GM18499 (cell line): ENCODE results near the gene VSTM1.
"Not testable (repeated sequence)": the region's sequence is repeated elsewhere in the genome, so short reads cannot be mapped to it uniquely, and the experiment has no call there.

Experiments
- ATAC-seq: cut with Tn5 transposase; IDR thresholded peaks from one replicate; pipeline ENCODE4 v1.9.1; 2021; ENCODE audit warnings: moderate number of reproducible peaks; ENCODE audit not compliant: insufficient read depth, unreplicated experiment

The VSTM1 gene, protein sequence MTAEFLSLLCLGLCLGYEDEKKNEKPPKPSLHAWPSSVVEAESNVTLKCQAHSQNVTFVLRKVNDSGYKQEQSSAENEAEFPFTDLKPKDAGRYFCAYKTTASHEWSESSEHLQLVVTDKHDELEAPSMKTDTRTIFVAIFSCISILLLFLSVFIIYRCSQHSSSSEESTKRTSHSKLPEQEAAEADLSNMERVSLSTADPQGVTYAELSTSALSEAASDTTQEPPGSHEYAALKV

DNA sequence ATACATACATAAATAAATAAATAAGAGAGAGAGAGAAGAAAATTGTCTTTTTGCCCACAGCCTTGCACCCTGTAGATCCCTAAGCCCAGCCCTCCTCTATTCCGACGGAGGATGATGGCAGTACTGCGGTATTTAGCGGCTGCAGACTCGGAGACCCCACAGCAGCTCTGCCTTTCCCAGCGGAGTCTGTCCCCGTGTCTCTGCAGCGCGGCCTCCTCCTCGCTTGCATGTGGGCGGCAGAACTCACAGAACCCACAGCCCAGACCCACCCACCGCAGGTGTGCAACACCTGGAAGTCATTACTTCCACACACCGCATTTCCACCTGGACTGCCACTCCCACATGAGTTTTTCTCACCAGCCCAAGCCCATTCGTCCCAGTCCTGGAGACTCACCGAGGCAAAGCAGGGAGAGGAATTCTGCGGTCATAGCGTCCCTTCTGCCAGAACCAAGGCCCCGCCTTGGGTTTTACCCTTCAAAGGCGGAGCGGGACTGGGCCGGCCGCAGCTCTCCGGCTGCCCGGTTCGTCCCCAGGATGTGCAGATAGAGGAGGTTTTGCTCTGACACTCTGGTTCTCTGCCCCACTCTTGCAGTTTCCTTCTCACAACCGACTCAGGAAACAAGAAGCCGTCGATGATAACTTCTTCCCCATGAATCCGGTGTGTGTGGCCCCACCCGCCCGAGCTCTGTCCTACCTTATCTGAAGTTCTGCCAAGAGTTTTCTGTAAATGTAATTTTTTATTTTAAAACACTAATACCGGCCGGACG is at the start of gene VSTM1:
VSTM1 (minus strand) TSS at position 548 of the 767 bp plus-strand sequence; CDS start at position 428, 120 bp downstream.
- ATAC-seq: no peak

DNA sequence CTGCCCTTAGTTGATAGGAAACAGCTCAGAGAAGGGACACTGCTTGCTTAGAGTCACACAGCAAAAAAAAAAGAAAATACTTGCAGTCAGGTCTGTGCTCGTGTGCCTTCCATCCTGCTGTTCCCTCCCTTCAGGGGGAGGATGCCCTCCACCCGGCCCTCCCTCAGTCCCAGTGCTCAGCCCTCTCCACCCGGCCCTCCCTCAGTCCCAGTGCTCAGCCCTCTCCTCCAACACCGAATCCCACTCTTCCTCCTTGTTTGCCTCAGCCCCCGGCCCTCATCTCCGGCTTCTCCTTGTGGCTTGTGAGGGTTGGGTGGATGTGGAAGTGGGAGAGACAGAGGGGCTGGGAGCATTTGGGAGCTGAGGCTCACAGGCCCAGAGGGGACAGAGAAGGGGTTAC is 46.0 kb upstream of the VSTM1 start:
- no peak for ATAC-seq

DNA sequence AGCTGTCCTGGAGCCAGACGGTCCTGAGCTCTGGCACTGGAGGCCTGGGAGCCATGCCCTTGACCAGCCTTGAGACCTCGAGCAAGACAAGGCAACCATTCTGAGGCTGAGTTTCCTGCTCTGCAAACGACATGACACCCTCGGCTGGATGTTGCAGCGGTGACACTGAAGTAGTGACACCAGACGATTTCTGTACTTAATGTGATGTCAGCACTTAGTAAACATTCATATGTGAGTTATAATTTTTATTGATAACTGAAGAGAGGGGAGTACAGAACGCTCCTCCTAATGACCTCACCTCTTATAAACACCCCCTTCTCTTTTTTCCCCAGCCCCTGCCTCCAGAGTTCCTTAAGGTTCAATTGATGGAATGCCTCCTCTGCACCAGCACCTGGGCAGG is 44.8 kb upstream of the VSTM1 start:
- no peak for ATAC-seq

DNA sequence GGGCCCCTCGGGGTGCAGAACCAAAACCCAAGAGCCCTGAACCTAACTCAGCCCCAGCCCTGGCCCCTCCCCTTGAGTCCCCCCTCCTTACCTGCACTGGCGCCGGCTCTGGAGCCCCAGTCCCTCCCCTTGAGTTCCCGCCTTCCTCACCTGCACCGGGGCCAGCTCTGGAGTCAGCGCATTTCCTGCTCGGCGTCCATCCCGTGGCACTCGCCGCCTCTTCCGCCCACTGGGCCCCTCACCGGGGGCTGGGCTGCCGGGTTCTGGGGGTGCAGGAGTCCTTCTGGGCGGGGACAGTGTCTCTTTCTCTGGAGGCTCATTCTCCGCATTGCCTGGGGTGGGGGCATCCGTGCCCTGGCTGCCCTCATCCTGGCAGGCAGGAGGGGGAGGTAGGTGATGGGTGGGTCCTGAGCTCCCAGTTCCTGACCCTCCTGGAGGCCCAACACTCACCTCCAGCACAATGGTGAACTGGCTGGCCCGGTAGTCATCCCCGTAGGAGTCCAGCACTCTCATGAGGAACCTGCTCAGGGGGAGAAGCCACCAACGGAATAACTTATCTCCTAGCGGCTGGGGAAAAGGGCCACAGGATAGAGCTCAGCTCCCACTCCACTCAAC is 44.3 kb upstream of the VSTM1 start:
- no peak for ATAC-seq

DNA sequence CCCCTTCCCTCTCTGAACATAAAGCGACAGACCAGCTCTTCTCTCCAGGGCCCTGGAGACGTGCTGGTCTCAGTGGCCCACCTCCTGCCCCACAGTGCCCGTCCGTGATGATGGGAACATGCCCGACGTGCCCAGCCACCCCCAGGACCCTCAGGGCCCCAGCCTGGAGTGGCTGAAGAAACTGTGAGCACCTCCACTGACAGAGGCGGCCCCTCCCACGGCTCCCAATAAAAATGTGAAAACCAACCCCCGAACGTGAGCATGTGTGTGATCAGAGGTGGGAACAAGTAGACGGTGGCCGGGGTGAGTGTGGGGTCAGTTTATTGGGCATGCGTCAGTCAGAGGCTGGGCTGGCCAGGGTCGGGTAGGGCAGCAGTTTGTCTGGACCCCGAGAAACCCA is 43.0 kb upstream of the VSTM1 start:
- ATAC-seq: no peak

DNA sequence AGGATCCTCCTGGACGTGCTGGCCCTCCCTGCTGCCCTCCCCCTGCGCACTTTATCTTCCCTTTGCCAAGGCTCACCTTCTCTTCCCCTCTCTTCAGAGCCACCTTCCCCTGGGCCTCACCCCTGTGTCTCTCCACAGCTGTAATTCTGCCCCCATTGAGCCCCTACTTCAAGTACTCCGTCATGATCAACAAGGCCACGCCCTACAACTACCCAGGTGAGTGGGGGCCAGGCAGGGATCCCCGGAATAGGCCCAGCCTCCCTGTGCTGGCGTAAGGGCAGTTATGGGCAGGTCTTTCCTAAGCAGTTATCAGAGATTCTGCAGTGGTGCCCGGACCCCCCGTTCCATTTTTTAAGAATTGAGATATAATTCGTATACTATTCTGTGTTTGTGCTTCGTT is 42.1 kb upstream of the VSTM1 start:
- ATAC-seq: no peak

DNA sequence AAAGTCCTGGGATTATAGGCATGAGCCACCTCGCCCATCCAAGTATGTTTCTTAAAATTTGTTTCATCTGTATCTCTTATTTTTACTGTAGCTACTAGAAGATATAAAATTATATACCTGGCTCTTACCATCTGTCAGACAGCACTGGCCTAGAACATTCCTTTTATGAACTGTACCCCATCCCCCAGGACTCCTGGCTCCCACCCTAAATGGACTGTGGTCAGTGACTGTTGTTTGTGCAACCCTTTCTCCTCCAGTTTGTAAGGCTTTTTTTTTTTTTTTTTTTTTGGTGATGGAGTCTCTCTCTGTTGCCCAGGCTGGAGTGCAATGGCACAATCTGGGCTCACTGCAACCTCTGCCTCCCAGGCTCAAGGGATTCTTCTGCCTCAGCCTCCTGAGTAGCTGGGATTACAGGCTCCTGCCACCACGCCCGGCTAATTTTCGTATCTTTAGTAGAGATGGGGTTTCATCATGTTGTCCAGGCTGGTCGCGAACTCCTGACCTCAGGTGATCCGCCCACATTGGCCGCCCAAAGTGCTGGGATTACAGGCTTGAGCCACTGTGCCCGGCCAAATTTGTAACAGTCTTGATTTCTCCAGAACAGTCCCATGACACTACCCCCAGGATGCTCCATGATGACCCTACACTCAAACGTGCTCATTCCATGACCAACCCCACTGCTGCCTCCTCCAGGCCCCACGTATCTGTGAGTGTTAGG is 41.5 kb upstream of the VSTM1 start:
- ATAC-seq: no peak

DNA sequence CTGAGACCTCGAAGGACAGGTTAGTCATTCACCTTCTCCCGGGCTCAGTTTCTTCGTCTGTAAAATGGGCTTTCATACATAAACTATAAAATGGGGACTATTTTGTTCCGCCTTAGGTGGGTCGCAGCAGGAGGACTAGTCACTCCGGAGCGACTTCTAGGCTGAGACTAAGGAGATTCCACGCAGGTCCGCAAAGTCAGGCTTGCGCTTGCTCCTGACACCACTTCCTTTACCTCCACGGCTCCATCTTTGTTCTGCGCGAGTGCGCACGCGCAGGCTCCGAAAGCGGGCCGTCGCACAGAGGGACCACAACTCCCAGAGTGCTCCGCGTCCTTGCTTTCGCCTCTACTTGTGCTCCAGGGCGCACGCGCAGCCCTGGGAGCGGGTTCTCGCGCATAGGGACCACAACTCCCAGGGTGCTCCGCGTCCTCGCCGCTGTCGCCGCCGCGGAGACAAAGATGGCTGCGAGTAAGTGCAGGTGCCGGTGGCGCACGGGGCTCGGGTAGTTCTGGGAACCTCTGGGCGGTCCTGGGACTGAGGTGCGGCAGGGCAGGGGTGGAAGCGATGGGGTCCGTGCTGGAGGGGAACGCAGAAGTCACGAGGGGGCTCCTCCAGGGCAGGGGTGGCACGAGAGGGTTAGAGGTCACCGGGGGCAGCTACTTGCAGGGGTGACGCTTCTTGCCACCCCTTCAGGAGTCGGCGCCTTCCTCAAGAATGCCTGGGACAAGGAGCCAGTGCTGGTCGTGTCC is 38.9 kb upstream of the VSTM1 start, which contains the start of gene NDUFA3:
NDUFA3 (plus strand) TSS at position 435 of the 749 bp plus-strand sequence; CDS start at position 459, 24 bp downstream.
- ATAC-seq: peak; percentile 55

DNA sequence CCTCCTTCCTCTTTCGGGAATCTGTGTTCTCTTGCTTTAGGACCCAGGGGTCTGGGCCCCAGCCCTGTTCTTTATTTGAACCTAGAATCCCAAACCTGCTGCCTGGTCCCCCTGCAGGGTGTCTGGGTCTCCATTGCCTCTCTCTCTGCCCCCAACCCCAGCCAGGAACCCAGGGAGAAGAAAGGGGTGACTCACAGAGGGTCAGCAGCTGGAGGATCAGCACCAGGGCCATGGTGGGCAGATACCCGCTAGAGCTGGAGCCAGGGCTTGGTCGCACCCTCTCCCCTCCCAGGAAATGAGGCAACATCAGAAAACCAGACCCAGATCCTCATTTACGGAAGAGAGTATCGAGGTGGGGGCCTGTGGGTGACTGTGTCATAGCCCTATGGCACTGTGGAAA is 36.9 kb upstream of the VSTM1 start, which contains the start of gene OSCAR:
OSCAR (minus strand) TSS at position 243 of the 400 bp plus-strand sequence; CDS start at position 232, 11 bp downstream.
- no peak for ATAC-seq

DNA sequence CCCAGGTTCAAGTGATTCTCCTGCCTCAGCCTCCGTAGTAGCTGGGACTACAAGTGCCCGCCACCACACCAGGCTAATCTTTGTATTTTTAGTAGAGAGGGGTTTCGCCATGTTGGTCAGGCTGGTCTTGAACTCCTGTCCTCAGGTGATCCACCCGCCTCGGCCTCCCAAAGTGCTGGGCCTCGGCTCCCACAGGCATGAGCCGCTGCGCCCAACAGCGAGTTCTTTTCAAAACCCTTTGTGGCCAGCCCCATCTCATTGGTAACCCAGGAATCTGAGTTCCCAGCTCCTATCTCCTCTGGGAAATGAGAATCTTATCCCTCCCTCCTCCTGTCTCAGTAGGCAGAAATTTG is 36.2 kb upstream of the VSTM1 start:
- not testable (repeated sequence) for ATAC-seq

DNA sequence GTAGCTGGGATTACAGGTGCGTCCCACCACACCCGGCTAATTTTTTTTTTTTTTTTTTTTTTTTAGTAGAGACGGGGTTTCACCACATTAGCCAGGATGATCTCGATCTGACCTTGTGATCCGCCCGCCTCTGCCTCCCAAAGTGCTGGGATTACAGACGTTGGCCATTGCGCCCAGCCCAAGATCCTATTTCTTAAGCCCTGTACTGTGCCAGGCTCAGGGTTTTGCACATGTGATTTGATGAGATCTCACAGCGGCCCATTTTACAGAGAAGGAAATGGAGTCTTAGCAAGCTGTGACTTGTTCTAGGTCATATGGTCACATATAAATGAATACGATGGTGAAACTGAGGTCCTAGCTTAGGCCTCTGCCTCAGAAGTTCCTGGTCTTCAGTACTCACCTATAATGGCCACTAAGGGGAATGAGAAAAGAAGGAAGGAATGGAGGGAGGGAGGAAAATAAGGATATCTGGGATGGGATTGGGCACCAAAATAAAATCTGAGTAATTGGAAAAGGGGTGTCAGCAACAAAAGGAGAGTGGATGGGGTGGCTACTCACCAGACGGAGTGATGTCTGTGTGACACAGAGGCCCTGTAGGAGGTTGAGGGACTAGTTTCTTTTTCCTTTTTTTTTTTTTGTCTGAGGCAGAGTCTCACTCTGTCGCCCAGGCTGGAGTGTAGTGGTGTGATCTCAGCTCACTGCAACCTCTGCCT is 35.6 kb upstream of the VSTM1 start:
- no peak for ATAC-seq

DNA sequence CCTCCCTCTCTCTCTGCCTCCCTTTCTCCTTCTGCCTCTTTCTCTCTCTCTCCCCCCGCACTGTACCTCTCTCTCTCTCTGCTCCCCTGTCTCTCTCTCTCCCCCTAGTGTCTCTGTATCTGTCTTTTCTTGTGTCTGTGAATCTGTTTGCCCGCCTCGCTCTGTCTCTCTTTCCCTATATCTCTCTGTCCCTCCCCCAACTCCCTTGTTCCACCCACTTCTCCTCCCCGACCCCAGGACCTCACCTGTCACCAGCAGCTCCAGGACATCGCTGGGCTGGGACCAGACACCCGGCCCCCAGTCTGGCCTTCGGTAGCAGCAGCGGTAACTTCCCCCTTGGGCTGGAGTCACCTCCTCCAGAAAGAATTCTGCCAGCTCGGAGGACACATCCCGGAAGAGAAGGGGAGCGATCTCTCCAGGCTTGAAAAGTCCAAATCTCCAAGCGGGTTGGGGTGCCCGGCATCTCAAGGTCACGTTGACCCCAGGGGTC is 33.0 kb upstream of the VSTM1 start:
- ATAC-seq: no peak

DNA sequence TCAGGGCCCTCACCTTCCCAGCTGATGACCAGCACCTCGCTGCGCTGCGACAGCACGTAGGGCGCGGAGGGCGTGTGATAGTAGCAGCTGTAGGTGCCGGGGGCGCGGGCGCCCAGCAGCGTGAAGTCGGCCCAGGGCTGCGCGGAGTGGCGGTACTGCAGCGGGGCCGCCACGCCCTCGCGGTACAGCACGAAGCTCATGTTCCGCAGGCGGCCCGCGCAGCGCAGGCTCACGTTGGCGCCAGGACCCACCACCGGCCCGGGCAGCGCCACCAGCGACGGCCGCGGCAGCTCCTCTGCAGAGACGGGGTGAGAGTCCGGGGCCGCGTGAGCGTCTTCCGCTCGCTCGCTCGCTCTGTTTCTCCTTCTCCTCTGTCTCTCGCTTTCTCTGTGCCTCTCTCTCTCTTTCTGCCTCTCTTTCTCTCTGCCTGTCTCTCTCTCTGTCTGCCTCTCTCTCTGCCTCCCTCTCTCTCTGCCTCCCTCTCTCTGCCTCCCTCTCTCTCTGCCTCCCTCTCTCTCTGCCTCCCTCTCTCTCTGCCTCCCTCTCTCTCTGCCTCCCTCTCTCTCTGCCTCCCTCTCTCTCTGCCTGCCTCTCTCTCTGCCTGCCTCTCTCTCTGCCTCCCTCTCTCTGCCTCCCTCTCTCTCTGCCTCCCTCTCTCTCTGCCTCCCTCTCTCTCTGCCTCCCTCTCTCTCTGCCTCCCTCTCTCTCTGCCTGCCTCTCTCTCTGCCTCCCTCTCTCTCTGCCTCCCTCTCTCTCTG is 32.3 kb upstream of the VSTM1 start:
- ATAC-seq: not testable (repeated sequence)

DNA sequence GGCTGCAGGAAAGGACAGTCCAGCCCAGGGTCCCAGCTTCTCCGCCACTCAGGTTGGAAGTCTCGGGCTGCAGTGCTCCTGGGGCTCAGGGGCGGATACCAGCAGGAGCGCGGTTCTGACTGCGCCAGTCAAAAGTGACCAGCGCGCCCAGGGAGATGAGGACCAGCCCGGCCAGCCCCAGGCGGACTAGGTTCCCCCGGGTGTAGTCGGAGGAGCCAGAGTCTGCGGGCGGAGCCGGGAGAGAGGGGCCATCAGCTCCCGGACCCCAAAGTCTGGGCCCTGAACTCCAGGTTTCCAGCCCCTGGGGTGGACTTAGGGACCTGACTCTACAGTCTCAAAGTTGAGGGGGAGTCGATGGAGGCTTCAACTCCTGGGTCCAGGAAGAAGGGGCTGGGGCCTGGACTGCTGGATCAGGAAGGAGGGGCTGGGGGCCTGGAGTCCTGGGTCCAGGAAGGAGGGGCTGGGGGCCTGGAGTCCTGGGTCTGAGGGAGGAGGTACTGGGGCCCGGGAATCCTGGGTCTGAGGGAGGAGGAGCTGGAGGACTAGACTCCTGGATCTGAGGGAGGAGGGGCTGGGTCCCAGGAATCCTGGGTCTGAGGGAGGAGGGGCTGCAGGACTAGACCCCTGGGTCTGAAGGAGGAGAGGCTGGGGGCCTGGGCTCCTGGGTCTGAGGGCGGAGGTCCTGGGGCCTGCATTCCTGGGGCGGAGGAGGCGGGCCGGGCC is 31.6 kb upstream of the VSTM1 start:
- ATAC-seq: no peak

DNA sequence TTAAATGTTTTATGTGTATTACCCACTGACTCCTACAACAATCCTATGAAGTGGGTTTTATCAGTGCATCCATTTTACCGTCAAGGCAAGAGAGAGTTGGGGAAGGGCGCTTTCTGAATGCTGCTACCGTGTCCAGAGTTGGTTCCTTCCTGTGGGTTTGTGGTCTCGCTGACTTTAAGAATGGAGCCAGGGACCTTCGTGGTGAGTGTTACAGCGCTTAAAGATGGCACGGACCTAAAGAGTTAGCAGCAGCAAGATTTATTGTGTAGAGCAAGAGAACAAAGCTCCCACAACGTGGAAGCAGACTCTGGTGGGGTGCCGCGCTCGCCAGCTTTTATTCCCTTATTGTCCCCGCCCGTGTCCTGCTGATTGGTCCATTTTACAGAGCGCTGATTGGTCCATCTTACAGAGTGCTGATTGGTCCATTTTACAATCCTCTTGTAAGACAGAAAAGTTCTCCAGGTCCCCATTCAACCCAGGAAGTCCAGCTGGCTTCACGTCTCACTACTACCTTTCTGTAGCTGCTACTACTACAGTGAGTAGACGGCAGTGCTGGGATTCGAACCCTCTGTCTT is 30.8 kb upstream of the VSTM1 start:
- no peak for ATAC-seq

DNA sequence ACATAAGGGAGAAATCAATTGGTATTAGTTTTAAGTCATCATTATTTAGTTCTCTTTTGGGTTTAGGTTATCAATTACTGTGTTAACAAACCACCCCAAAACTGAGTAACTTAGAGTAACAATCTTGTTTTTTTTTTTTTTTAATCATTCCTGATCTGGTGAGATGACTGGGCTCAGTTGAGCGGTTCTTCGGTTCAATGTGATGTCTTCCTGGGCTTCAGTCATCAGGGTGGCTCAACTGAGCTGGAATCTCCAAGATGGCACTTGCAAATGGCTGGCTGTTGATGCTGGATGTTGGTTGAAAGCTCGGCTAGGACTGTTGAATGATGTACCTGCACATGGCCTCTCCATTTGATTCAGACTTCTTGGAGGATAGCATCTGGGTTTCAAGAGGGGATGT is 20.7 kb upstream of the VSTM1 start:
- ATAC-seq: no peak

DNA sequence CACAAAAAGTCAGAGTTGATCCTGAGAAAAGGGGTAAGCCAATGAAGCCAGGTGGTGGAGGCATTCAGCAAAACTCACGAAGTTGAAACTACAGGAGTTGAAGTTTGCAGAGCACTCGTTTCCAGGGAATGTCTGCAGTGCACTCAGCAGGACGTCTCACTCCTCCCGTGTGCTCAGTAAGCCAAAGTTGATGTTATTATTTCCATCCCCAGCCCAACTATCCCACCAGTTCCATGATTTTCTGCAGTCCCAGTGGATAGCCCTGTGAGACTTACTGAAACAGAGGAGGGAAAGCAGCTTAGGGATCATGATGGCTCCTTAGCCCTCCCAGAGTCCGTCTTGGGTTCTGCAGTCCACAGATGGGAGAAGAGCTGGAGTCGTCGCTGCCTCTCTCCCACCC is 17.3 kb upstream of the VSTM1 start, which contains the start of gene TARM1:
TARM1 (minus strand) TSS at position 334 of the 400 bp plus-strand sequence; CDS start at position 309, 25 bp downstream.
- no peak for ATAC-seq
